ENCODE results near the gene DIP2B. TPM values are rescaled to one million over a fixed set of nuclear protein-coding genes. Genes with fewer than 3 reads are reported as not detected.

DIP2B gene
- total RNA-seq, 1 experiment from 2014 or later: 26.1 TPM

DNA sequence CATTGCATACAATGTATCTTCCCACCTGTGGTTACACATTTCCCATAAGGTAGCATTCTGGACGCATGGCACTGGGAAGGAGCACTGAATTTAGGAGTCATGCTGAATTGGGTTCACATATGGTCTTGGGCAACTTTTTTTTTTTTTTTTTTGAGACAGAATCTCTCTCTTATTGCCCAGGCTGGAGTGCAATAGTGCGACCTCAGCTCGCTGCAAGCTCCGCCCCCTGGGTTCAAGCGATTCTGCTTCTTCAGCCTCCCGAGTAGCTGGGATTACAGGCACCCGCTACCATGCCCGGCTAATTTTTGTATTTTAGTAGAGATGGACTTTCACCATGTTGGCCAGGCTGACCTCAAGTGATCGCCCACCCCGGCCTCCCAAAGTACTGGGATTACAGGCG is 13.3 kb downstream of the DIP2B start:
- H3K27ac Mint-ChIP-seq: no peak overlapping the region
- H3K4me3 Mint-ChIP-seq: no peak overlapping the region
- peaks cover 6% of the 10 kb centered on the region for H3K36me3 Mint-ChIP-seq
- no peak for DNase-seq (ENCODE audit: low spot score)
- ChIA-PET CTCF (no interaction called here), POLR2A (interaction anchor here (1.5 kb wide), 1 partner anchor 10 kb away, joined by 6 read pairs; no protein-coding TSS in a partner anchor)
- H3K4me1 Mint-ChIP-seq: peaks cover 3% of the 10 kb centered on the region; the same call in 1 of the 2 replicates
- H3K9me3 Mint-ChIP-seq: no peaks in the 10 kb centered on the region
- no peaks in the 10 kb centered on the region for H3K27me3 Mint-ChIP-seq (ENCODE audit: low read depth)
- TF ChIP-seq SP1 (CRISPR knock-in tag; conservative IDR thresholded peaks at IDR 0.05) (no peak), TCF7 (CRISPR knock-in tag; IDR thresholded peaks at IDR 0.05; ENCODE audit: low read depth) (no peak), NFYB (CRISPR knock-in tag; conservative IDR thresholded peaks at IDR 0.05; ENCODE audit: low read depth) (no peak), ZBTB21 (CRISPR knock-in tag; IDR thresholded peaks at IDR 0.05; ENCODE audit: borderline replicate concordance) (no peak), JUN (CRISPR knock-in tag; IDR thresholded peaks at IDR 0.05) (no peak), TEAD4 (CRISPR knock-in tag; IDR thresholded peaks at IDR 0.05) (no peak), FOXP1 (CRISPR knock-in tag; IDR thresholded peaks at IDR 0.05; ENCODE audit: borderline replicate concordance) (no peak), NFE2L1 (CRISPR knock-in tag; IDR thresholded peaks at IDR 0.05) (no peak), IRF2 (CRISPR knock-in tag; IDR thresholded peaks at IDR 0.05; ENCODE audit: borderline replicate concordance, low read depth) (no peak), EMX1 (CRISPR knock-in tag; IDR thresholded peaks at IDR 0.05) (no peak), JAZF1 (CRISPR knock-in tag; IDR thresholded peaks at IDR 0.05) (no peak)
- TF ChIP-seq, protein P1, sequence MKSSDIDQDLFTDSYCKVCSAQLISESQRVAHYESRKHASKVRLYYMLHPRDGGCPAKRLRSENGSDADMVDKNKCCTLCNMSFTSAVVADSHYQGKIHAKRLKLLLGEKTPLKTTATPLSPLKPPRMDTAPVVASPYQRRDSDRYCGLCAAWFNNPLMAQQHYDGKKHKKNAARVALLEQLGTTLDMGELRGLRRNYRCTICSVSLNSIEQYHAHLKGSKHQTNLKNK (CRISPR knock-in tag; IDR thresholded peaks at IDR 0.05): no peak
- TF ChIP-seq, protein P2, sequence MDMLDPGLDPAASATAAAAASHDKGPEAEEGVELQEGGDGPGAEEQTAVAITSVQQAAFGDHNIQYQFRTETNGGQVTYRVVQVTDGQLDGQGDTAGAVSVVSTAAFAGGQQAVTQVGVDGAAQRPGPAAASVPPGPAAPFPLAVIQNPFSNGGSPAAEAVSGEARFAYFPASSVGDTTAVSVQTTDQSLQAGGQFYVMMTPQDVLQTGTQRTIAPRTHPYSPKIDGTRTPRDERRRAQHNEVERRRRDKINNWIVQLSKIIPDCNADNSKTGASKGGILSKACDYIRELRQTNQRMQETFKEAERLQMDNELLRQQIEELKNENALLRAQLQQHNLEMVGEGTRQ (CRISPR knock-in tag; IDR thresholded peaks at IDR 0.05): no peak
- TF ChIP-seq, protein P3, sequence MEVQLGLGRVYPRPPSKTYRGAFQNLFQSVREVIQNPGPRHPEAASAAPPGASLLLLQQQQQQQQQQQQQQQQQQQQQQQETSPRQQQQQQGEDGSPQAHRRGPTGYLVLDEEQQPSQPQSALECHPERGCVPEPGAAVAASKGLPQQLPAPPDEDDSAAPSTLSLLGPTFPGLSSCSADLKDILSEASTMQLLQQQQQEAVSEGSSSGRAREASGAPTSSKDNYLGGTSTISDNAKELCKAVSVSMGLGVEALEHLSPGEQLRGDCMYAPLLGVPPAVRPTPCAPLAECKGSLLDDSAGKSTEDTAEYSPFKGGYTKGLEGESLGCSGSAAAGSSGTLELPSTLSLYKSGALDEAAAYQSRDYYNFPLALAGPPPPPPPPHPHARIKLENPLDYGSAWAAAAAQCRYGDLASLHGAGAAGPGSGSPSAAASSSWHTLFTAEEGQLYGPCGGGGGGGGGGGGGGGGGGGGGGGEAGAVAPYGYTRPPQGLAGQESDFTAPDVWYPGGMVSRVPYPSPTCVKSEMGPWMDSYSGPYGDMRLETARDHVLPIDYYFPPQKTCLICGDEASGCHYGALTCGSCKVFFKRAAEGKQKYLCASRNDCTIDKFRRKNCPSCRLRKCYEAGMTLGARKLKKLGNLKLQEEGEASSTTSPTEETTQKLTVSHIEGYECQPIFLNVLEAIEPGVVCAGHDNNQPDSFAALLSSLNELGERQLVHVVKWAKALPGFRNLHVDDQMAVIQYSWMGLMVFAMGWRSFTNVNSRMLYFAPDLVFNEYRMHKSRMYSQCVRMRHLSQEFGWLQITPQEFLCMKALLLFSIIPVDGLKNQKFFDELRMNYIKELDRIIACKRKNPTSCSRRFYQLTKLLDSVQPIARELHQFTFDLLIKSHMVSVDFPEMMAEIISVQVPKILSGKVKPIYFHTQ (CRISPR knock-in tag; IDR thresholded peaks at IDR 0.05): no peak
- TF ChIP-seq, protein P4, sequence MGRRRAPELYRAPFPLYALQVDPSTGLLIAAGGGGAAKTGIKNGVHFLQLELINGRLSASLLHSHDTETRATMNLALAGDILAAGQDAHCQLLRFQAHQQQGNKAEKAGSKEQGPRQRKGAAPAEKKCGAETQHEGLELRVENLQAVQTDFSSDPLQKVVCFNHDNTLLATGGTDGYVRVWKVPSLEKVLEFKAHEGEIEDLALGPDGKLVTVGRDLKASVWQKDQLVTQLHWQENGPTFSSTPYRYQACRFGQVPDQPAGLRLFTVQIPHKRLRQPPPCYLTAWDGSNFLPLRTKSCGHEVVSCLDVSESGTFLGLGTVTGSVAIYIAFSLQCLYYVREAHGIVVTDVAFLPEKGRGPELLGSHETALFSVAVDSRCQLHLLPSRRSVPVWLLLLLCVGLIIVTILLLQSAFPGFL (CRISPR knock-in tag; IDR thresholded peaks at IDR 0.05; ENCODE audit: borderline replicate concordance): no peak
- TF ChIP-seq, protein P5, sequence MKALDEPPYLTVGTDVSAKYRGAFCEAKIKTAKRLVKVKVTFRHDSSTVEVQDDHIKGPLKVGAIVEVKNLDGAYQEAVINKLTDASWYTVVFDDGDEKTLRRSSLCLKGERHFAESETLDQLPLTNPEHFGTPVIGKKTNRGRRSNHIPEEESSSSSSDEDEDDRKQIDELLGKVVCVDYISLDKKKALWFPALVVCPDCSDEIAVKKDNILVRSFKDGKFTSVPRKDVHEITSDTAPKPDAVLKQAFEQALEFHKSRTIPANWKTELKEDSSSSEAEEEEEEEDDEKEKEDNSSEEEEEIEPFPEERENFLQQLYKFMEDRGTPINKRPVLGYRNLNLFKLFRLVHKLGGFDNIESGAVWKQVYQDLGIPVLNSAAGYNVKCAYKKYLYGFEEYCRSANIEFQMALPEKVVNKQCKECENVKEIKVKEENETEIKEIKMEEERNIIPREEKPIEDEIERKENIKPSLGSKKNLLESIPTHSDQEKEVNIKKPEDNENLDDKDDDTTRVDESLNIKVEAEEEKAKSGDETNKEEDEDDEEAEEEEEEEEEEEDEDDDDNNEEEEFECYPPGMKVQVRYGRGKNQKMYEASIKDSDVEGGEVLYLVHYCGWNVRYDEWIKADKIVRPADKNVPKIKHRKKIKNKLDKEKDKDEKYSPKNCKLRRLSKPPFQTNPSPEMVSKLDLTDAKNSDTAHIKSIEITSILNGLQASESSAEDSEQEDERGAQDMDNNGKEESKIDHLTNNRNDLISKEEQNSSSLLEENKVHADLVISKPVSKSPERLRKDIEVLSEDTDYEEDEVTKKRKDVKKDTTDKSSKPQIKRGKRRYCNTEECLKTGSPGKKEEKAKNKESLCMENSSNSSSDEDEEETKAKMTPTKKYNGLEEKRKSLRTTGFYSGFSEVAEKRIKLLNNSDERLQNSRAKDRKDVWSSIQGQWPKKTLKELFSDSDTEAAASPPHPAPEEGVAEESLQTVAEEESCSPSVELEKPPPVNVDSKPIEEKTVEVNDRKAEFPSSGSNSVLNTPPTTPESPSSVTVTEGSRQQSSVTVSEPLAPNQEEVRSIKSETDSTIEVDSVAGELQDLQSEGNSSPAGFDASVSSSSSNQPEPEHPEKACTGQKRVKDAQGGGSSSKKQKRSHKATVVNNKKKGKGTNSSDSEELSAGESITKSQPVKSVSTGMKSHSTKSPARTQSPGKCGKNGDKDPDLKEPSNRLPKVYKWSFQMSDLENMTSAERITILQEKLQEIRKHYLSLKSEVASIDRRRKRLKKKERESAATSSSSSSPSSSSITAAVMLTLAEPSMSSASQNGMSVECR (CRISPR knock-in tag; IDR thresholded peaks at IDR 0.05; ENCODE audit: borderline replicate concordance): no peak
- TF ChIP-seq, protein P6, sequence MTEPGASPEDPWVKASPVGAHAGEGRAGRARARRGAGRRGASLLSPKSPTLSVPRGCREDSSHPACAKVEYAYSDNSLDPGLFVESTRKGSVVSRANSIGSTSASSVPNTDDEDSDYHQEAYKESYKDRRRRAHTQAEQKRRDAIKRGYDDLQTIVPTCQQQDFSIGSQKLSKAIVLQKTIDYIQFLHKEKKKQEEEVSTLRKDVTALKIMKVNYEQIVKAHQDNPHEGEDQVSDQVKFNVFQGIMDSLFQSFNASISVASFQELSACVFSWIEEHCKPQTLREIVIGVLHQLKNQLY (CRISPR knock-in tag; IDR thresholded peaks at IDR 0.05): no peak
- TF ChIP-seq, protein P7, sequence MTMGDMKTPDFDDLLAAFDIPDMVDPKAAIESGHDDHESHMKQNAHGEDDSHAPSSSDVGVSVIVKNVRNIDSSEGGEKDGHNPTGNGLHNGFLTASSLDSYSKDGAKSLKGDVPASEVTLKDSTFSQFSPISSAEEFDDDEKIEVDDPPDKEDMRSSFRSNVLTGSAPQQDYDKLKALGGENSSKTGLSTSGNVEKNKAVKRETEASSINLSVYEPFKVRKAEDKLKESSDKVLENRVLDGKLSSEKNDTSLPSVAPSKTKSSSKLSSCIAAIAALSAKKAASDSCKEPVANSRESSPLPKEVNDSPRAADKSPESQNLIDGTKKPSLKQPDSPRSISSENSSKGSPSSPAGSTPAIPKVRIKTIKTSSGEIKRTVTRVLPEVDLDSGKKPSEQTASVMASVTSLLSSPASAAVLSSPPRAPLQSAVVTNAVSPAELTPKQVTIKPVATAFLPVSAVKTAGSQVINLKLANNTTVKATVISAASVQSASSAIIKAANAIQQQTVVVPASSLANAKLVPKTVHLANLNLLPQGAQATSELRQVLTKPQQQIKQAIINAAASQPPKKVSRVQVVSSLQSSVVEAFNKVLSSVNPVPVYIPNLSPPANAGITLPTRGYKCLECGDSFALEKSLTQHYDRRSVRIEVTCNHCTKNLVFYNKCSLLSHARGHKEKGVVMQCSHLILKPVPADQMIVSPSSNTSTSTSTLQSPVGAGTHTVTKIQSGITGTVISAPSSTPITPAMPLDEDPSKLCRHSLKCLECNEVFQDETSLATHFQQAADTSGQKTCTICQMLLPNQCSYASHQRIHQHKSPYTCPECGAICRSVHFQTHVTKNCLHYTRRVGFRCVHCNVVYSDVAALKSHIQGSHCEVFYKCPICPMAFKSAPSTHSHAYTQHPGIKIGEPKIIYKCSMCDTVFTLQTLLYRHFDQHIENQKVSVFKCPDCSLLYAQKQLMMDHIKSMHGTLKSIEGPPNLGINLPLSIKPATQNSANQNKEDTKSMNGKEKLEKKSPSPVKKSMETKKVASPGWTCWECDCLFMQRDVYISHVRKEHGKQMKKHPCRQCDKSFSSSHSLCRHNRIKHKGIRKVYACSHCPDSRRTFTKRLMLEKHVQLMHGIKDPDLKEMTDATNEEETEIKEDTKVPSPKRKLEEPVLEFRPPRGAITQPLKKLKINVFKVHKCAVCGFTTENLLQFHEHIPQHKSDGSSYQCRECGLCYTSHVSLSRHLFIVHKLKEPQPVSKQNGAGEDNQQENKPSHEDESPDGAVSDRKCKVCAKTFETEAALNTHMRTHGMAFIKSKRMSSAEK (CRISPR knock-in tag; IDR thresholded peaks at IDR 0.05; ENCODE audit: borderline replicate concordance): no peak
- TF ChIP-seq, protein P8, sequence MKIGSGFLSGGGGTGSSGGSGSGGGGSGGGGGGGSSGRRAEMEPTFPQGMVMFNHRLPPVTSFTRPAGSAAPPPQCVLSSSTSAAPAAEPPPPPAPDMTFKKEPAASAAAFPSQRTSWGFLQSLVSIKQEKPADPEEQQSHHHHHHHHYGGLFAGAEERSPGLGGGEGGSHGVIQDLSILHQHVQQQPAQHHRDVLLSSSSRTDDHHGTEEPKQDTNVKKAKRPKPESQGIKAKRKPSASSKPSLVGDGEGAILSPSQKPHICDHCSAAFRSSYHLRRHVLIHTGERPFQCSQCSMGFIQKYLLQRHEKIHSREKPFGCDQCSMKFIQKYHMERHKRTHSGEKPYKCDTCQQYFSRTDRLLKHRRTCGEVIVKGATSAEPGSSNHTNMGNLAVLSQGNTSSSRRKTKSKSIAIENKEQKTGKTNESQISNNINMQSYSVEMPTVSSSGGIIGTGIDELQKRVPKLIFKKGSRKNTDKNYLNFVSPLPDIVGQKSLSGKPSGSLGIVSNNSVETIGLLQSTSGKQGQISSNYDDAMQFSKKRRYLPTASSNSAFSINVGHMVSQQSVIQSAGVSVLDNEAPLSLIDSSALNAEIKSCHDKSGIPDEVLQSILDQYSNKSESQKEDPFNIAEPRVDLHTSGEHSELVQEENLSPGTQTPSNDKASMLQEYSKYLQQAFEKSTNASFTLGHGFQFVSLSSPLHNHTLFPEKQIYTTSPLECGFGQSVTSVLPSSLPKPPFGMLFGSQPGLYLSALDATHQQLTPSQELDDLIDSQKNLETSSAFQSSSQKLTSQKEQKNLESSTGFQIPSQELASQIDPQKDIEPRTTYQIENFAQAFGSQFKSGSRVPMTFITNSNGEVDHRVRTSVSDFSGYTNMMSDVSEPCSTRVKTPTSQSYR (CRISPR knock-in tag; IDR thresholded peaks at IDR 0.05): no peak
- no peak for ATAC-seq
